DND-41 (cell line): ENCODE data around the gene HSP90B1.

Source experiments
- EZH2 ChIP-seq: IDR thresholded peaks from 3 replicates; pipeline ENCODE4 v1.6.1; 2012; ENCODE audit warnings: borderline replicate concordance, low read depth, mild to moderate bottlenecking, moderate library complexity, low read length, inconsistent platforms; ENCODE audit not compliant: severe bottlenecking
- TF ChIP-seq, protein P1 (sequence below): IDR thresholded peaks from 2 replicates; pipeline ENCODE4 v1.5.1; 2012; ENCODE audit warnings: borderline replicate concordance, low read length, moderate library complexity, mild to moderate bottlenecking; ENCODE audit not compliant: poor library complexity, severe bottlenecking; ENCODE audit errors: extremely low read depth

DNA sequence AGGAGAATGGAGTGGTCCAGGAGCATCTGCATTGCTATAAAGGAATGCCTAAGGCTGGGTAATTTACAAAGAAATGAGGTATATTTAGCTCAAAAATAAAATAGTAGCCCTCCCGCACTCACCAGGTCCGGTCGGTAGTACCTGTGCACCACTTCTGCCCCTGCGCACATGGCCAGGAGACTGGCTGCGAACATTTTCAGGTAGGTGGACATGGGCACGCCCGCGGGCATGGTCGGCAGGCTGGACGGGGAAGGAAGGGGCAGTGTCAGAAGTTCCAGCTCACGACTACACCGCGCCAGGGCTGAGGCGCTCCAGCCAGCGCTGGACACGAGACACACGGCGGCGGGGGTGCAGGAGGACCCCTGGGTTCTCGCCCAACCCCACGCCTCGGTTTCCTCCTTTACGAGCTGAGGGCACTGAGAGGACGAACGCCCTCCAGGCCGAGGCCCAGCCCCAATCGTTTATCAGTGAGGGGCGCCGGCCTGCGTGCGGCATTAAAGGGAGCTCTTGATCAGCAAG lies 26.4 kb downstream of the HSP90B1 start:
- TF ChIP-seq, protein P1, sequence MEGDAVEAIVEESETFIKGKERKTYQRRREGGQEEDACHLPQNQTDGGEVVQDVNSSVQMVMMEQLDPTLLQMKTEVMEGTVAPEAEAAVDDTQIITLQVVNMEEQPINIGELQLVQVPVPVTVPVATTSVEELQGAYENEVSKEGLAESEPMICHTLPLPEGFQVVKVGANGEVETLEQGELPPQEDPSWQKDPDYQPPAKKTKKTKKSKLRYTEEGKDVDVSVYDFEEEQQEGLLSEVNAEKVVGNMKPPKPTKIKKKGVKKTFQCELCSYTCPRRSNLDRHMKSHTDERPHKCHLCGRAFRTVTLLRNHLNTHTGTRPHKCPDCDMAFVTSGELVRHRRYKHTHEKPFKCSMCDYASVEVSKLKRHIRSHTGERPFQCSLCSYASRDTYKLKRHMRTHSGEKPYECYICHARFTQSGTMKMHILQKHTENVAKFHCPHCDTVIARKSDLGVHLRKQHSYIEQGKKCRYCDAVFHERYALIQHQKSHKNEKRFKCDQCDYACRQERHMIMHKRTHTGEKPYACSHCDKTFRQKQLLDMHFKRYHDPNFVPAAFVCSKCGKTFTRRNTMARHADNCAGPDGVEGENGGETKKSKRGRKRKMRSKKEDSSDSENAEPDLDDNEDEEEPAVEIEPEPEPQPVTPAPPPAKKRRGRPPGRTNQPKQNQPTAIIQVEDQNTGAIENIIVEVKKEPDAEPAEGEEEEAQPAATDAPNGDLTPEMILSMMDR = no peak
- no peak for TF ChIP-seq EZH2
